Cardiac muscle cell (in vitro differentiated cells and primary cell): Measurements from ENCODE around the gene FAM20C. TPM values are rescaled to one million over a fixed set of nuclear protein-coding genes. Genes with fewer than 3 reads are reported as not detected.
"Not testable (repeated sequence)": the region's sequence is repeated elsewhere in the genome, so short reads cannot be mapped to it uniquely, and the experiment has no call there.

Experiments
- DNase-seq, 2 donors: peaks; one replicate each; pipeline versions ENCODE4 v3.0.0 to v3.0.0-alpha.2; 2010 to 2017; ENCODE audit warnings: low read depth in 1 of 2, low spot score in 1 of 2
- H3K27ac ChIP-seq: fragments of 200-600 bp; sonication (generic); 2 replicates; pipeline ENCODE4 v1.5.1; 2016
- H3K27me3 ChIP-seq: fragments of 200-600 bp; sonication (generic); 2 replicates; pipeline ENCODE4 v1.6.0; 2016; ENCODE audit warnings: control low read depth
- H3K36me3 ChIP-seq: fragments of 200-600 bp; sonication (generic); 2 replicates; pipeline ENCODE4 v1.5.1; 2016; ENCODE audit warnings: control low read depth
- H3K4me1 ChIP-seq: fragments of 200-600 bp; sonication (generic); 2 replicates; pipeline ENCODE4 v1.8.1; 2017; ENCODE audit warnings: low read depth, mild to moderate bottlenecking, mixed run types
- H3K4me3 ChIP-seq: fragments of 200-600 bp; sonication (generic); 2 replicates; pipeline ENCODE4 v1.5.1; 2016; ENCODE audit warnings: mild to moderate bottlenecking
- H3K9me3 ChIP-seq: fragments of 200-600 bp; sonication (generic); 2 replicates; pipeline ENCODE4 v1.5.1; 2017; ENCODE audit warnings: low read depth, mild to moderate bottlenecking, control low read depth
- CTCF ChIP-seq: IDR thresholded peaks from 2 replicates; pipeline ENCODE4 v1.5.1; 2012; ENCODE audit warnings: low read depth, mild to moderate bottlenecking, low read length
- polyA plus RNA-seq: library from polyadenylated mRNA; unstranded; fragments of >200 nt; fragmentation: Nextera tagmentation; extraction: Ambion mirVana; gene quantifications from 2 replicates; pipeline ENCODE4 v1.2.1, GENCODE V29; 2016
- total RNA-seq: library from RNA; depleted of rRNA; stranded (reverse); fragments of >200 nt; gene quantifications from 2 replicates; pipeline ENCODE4 v1.2.3, GENCODE V29; 2016

FAM20C gene
- total and polyA plus RNA-seq, 2 experiments from 2014 or later, result 4.9 to 15.7 TPM

GRCh38 chr7:262631-263311 is 70.4 kb downstream of the FAM20C start:
- DNase-seq, result not testable (repeated sequence)

GRCh38 chr7:263483-264351 is 71.3 kb downstream of the FAM20C start:
- not testable (repeated sequence) for H3K27me3 ChIP-seq, H3K4me1 ChIP-seq, H3K4me3 ChIP-seq, H3K36me3 ChIP-seq, H3K9me3 ChIP-seq, H3K27ac ChIP-seq, DNase-seq

More at GRCh38 chr7:262631-263311, 70.4 kb downstream of the FAM20C start:
- peak; percentile 26 for TF ChIP-seq CTCF
- H3K36me3 ChIP-seq, H3K27ac ChIP-seq, H3K4me3 ChIP-seq, H3K9me3 ChIP-seq, H3K4me1 ChIP-seq, H3K27me3 ChIP-seq: not testable (repeated sequence)

- no peaks in the 10 kb centered on the region for H3K4me1 ChIP-seq
- no peak overlapping the region for H3K4me3 ChIP-seq
- no peak for DNase-seq
- H3K9me3 ChIP-seq, result no peaks in the 10 kb centered on the region
- H3K27me3 ChIP-seq, result no peaks in the 10 kb centered on the region
- TF ChIP-seq CTCF, result no peak
- no peaks in the 10 kb centered on the region for H3K36me3 ChIP-seq
- no peak overlapping the region for H3K27ac ChIP-seq
These were observed 72.3 kb downstream of the FAM20C start for GRCh38 chr7:264541-265191.

- H3K9me3 ChIP-seq, result no peaks in the 10 kb centered on the region
- H3K27ac ChIP-seq, result no peak overlapping the region
- TF ChIP-seq CTCF, result no peak
- H3K36me3 ChIP-seq, result no peaks in the 10 kb centered on the region
- H3K4me1 ChIP-seq, result no peaks in the 10 kb centered on the region
- no peak overlapping the region for H3K4me3 ChIP-seq
- no peak for DNase-seq
- no peaks in the 10 kb centered on the region for H3K27me3 ChIP-seq
These were observed 73.0 kb downstream of the FAM20C start for GRCh38 chr7:265192-265997.

- Histone ChIP-seq H3K9me3 (no peaks in the 10 kb centered on the region), H3K27me3 (no peaks in the 10 kb centered on the region), H3K27ac (no peak overlapping the region), H3K4me3 (no peak overlapping the region), H3K36me3 (no peaks in the 10 kb centered on the region), H3K4me1 (no peaks in the 10 kb centered on the region)
- DNase-seq, result no peak
- no peak for TF ChIP-seq CTCF
These were observed 73.9 kb downstream of the FAM20C start for GRCh38 chr7:265998-266850.
